Measurements from ENCODE around the gene ARHGDIA.

Gene ARHGDIA

DNA sequence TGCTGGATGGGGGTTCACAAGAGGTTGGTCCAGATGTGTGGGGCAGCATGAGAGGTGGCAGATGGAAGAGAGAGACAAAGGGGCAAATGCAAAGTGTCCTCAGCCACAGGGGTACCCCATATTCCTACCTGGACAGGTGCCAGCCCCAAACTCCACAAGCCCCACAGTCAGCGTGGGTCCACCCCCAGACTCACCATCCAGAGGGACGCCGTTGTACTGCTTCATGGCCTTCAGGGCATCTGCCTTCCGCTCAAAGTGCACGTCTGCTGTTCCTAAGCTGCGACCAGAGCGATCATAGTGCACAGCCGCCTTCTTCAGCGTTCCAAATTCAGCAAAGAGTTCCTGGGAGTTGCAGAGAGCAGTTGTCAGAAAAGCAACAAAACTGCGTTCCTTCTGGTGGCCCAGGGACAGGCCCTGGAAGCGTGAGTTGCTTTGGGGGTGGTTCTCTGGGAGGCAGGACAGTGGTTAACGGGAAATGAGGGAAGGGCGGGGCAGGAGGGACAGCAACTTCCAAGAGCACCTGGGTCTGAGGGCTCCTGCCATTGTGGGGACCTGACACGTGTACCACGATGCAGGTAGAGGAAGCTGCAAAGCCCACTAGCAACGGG is 18.0 kb upstream of the ARHGDIA start:
- no peak for DNase-seq (ENCODE audit: low read depth in 2 of 2)

DNA sequence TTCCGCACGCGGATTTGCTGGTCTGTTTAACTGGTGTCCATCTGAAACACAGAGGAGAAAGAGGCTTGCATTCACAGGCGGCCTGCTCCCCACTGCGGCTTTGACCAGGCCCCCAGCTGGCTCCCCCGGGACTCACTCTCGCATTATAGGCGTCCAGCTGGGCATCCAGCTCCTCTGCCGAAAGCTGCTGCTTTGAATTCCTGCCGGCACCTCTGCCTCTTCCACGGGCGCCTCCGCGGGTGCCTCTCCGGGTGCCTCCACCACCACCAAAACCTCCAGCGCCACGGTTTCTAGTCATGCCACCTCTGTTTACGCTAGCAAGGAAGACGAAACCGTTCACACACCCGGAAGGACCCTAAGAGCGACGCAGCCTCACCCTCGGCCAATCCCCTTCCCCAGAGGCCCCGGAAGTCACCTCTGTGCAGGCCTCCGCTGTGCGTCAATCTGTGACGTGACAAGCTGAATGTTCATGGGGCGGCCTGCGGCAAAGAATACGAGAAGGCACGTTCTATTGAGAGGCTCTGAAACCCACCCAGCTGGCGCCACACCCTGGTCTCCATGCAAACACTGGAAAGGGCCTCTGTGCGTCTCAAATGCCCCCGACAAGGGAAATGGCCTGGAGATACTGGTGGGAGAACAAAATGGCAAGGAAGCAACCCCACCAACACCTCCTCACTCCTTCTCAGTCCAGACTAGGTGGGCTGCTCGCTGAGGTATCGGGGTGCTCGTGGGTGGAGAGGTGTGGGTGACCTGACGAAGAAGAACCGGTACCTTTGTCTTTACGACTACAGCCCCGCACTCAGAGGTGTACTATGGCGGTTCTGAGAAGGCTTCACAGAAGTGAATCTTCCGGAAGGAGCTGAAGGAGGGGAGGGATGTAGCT is 17.2 kb upstream of the ARHGDIA start:
- DNase-seq (ENCODE audit: low read depth in 2 of 2): no peak

DNA sequence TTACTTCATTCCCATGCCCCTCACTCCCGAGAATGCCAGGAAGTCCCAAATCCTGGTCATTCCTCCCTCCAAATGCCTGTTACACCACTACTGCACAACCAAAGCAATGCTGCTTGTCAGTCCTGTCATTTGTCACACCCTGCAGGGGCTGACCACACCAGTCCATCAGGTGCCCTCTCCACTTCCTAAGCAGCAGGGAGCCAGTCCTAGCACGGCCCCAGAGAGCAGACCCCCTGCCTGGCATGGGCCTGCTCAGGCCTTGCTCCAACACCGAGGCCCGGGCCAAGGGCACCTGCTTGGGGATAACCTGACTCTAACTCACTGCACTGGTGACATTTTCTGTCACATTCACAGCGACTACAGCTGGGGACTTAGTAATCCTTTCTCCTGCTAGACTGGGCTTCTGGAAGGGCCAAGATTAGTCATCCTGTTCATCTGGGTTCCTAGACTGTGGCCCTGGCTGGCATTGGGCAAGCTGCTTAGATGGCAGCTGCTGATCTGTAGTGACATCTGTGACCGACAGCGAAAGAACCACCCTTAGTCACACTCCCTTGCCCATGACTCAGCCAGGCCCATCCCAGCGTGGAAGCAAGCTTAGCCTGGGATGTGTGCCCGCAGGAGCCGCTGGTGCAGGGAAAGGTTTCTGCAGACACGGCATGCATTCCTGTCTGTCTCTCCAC is 14.9 kb upstream of the ARHGDIA start:
- no peak for DNase-seq (ENCODE audit: low read depth in 2 of 2)

DNA sequence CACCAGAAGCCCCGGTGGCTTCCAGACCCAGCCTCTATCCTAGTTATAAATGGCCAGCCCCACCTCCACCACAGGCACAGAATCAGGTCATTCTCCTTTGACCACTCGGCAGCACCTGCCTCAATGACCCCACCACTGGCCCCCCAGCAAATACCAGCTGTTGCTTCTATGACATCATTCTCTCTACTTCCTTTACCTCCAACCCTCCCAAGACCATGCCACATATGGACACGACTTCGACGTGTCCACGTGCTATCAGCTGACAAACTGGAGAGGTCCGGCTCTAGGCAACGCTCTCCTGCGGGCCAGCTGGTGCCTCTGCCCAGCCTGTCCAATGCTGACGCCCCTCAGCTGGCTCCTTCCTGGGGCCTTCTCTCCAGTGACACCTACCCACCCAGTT is 14.3 kb upstream of the ARHGDIA start:
- DNase-seq (ENCODE audit: low read depth in 2 of 2): no peak

DNA sequence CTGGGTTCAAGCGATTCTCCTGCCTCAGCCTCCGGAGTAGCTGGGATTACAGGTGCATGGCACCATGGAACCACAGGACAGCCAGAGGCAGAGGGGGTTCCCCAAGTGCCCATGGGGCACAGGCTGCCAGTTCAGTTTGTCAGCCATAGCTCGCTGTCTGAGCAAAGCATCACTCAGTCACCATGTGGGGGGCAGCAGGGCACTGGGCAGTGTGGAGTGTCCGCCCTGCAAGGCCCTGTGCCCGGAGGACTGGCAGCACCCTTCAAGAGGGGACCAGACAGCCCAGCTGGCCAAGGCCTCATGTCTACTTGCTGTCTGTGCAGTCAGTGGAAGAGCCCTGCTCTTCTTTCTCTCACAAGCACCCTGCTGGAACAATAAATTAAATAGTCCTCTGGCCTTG is 13.8 kb upstream of the ARHGDIA start:
- no peak for DNase-seq (ENCODE audit: low read depth in 2 of 2)

DNA sequence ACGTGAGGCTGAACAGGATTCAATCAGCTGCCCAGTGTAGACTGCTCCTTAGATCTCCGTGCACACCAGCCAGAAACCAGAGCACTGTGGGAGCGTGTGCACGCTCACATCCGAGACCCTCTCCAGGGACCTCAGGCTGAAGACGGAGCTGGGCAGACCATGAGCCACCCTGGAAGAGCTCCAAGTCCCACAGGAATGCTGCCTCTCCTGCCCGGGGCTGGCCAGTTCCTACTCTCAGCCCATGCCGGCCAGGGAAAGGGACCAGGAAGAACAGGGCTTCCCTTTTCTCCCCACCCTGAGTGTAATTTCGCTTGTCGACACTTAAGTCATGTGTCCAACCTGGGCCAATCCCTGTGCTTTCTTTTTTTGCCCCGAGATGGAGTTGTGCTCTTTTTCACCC is 13.4 kb upstream of the ARHGDIA start:
- no peak for DNase-seq (ENCODE audit: low read depth in 2 of 2)

DNA sequence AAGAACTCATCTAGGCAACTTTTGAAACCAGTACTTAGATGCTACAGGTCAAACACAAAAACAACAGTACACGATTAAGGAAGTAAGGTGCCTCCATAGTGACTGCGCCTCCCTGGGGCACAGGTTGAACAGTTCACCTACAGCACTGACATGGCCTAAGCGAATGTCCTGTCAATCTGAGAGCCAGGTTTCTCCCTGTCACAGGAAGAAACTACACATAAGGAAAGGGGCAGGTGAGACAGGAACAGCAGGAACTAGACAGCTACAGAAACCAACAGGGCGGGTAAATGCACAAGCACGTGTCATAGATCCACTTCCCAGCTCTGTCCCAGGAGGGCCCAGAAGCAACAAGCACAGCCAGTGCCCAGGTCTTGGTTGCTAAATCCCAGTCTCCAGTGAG is 8.0 kb upstream of the ARHGDIA start:
- no peak for DNase-seq (ENCODE audit: low read depth in 2 of 2)

DNA sequence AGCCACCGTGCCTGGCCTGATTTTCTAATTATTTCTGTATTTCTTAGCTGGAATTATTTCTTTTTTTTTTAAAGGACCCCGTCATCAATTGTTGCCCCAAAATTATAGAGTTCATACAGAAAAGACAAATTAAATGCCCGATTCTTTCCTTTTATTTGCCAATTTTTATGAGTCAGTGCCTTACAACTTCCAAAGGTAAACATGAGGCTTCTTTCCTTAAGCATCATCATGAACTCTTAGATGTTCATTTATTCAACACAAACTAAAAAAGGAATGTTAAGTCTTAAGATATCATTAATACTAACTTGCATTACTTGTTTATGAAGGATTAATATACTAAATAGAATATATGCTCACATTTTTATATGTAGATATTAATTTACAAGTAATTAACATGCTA is 7.2 kb upstream of the ARHGDIA start:
- no peak for DNase-seq (ENCODE audit: low read depth in 2 of 2)

DNA sequence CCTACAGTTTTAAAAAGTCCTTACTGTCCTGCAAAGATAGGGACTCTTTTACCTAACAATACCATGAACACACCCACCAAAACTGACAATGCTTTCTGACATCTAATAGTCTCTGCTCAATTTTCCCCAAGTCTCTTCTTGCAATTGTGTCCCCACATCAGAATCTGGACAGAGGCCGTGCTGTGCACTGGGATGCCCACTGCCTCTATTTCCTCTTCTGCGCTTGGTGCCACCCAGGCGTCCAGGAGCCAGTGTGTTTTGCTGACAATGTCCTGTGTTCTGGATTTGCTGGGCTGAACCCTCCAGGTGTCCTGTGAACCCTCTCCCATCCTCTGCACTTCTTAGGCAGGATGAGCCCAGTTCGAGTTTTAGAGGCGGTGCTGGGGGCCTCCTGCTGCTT is 6.4 kb upstream of the ARHGDIA start:
- no peak for DNase-seq (ENCODE audit: low read depth in 2 of 2)

DNA sequence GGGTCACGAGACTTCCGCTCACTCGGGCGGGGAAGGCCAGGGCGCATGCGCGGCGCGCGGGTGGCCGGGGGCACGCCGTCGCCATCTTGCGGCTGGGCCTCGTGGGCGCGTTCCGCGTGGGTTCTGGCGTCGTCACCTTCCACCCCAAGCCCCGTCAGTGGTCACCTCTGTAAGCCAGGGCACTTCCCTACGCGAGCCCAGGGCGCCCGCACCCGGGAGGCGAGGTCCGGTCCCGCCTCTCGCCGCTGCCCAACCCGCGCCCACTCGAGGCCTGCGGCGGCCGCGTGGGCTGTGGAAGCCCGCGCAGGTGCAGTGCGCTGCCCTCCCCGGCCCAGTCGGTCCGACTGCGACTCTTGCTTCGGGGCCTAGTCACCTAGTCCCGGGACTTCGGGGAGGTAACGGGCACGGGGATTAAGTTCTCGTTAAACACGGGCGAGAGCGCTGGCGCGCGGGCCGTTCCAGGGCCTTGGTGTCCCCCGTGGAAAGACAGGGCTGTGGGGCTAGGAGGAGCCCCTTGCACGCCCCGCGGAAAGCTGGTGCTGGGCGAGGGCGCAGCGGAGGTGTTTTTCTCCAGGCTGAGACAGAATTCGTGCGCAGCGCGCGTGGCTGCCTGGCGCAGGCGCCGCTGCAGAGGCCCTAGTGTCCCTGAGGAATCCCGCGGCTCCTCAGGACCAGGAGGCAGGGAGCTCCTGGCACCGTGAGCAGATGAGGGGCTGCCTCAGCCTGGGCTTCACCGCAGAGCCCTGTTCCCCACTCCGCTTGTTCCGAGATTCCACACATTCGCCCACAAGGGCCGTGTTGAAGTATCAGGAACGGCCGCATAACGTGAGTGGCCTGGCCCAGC is 472 bp upstream of the ARHGDIA start:
- peak; percentile 92 to 96 for DNase-seq (ENCODE audit: low read depth in 2 of 2)

DNA sequence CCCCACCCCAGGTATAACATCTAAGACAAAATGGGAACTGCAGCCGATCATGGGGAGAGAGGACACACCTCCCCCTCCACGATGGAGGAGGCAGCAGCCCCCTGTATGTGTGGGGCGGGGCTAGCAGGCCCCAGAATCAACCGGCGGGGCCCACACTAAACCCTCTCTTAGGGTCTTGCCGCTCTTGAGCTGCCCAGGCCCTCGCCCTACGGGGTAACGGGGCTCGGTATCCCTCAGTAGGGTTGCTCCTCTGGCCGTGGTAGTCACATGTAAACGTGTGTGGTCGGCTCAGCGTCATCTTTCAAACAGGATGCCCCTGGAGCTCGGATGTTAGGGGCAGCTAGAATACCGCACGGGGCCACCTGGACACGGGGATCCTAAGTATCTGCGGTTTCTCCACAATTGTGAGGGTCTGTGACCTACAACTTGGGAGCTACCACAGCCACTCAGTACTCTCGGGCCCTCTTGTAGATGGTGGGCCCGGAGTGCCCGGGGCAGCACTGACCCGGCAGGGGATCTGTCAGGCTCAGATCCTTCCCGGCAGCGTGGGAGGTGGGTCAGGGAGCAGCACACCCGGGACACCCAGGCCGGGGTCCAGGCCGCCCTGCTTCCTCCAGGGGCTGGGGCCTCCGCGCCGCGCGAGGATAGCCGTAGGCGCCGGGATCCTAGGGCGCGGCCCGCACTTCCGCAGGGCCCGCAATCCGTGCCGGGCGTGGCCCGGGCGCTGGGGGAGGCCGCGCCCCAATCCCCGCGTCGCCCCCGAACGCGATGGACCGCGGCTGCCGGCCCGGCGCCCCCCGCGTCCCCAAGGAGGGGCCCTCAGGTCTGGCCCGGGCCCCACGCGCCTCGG is 781 bp downstream of the ARHGDIA start:
- DNase-seq (ENCODE audit: low read depth in 2 of 2): peak in 1 of 2 donors; percentile 28

DNA sequence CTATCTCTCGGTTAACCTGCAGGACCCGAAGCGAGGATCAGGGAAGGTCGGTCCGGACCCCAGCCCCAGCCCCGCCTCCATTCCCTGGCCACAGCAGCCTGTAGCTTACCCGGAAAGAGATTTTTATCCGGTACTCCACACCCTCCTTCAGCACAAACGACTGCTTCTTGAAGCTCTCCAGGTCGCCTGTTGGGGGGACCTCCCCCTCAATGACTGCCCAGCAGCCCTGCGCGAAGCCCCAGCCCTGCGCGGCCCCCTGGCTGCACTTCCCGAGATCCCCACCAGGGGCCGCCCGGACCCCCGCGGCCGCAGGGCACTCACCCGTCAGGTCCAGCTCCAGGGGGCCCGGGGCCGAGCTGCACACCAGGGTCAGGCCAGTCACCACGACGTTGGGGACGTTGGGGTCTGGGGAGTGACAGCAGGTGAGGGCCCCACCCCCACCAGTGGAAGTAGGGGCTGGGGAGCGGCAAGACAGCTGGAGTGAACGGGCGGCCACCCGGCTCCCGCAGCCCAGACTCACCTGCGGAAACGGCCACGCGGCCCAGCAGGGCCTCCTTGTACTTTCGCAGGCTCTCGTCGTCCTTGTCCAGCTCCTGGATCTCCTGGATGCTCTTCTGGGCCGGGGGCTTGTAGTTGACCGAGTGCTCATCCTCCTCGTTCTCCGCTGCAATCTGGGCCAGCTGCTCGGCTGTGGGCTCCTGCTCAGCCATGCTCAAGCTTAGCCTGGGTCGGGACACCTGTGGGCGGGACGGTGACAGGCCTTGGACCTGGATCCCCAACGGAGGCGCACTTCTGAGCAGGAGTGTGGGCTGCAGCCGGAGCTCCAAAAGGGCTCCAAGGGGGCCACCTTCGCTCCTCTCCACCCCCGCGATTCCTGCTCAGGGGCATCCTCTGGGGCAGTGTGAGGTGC is 1.7 kb downstream of the ARHGDIA start:
- DNase-seq (ENCODE audit: low read depth in 2 of 2): peak; percentile 36 to 58

DNA sequence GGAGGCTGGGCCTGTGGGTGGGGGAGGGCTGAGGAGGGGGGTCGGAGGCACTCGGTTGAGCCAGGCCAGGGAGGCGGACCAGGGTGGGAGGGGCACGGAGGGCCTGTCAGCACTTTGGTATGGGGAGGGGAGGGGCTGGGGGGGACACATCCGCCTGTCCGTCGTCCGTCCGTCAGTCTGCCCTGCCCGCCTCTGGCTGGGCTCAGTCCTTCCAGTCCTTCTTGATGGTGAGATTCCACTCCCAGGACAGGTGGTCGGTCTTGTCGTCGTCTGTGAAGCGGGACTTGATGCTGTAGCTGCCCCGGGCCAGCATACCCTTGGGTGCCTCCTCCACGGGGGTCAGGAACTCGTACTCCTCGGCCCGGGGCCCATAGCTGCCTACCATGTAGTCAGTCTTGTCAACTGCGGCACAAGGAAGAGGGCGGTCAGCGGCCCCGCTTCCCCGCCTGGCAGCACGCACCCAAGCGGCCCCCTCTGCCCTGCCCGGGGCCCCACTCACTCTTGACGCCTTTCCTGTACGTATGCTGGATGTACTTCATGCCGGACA is 2.4 kb downstream of the ARHGDIA start:
- no peak for DNase-seq (ENCODE audit: low read depth in 2 of 2)

DNA sequence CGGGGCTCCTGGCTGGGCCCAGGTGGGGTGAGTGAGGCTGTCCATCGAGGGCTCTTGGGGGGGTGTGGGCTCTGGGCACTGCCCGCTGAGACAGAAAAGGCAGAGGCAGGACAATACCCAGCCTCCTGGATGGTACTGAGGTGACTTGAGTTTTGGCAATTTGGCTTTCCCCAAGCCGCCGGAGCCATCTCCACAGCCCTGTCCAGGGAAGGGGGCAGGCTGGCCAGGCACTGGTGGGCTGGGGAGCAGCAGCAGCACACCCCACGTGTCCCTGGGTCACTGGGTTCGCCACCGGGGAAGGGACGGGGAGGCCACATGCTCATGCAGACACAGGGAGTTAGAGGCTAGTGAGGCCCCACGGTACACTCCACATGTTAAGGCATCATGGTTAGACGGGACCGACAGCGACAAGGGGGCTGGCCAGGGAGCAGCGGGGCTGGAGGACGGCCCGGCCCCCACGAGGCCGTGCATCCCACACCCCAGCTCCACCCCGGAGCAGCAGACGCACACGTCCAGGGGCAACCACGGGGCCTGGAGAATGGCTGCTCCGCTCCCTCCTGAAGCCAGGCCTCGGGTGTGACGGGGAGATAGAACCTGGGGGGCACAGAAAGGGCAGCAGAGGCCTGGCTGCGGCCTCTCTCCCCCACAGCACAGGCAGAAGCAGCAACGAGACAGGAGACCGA is 3.0 kb downstream of the ARHGDIA start:
- no peak for DNase-seq (ENCODE audit: low read depth in 2 of 2)

DNA sequence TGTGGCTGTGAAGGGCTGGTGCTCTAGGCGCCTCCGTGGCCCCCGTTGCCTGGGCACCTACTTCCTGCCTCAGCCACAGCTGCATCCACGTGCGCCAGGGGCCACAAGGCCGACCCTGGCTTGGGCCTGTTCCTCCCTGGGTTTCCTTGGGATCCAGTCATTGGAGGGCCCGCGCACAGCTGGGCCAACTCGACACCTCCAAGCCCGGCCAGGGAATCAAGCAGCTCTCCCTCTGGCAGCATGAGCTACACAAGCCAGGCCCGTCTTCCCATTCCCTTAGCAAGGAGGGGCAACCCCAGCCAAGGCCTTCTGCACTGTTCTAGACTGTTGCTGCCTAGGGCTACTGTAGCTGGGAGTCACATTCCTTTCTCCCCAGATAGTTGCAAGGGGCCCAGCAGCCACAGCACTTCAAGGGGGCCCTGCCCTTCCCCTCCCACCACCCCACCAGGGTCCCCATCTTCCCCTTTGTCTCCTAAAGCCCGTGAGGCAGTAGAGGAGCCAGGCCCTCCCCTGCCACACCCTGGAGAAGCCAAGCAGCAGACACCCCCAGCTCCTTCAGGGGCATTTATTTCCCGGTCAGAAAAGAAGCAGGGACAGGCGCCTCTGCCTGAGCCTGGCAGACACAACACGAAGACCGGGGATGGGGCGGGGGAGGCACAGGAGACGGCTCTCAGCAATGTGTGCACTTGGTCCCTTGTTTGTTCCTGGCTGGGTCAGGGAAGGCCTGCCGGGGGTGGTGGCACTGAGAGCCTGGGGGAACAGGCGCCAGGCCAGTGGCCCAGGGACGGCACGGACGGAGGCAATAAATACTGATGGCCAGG is 3.8 kb downstream of the ARHGDIA start:
- no peak for DNase-seq (ENCODE audit: low read depth in 2 of 2)

DNA sequence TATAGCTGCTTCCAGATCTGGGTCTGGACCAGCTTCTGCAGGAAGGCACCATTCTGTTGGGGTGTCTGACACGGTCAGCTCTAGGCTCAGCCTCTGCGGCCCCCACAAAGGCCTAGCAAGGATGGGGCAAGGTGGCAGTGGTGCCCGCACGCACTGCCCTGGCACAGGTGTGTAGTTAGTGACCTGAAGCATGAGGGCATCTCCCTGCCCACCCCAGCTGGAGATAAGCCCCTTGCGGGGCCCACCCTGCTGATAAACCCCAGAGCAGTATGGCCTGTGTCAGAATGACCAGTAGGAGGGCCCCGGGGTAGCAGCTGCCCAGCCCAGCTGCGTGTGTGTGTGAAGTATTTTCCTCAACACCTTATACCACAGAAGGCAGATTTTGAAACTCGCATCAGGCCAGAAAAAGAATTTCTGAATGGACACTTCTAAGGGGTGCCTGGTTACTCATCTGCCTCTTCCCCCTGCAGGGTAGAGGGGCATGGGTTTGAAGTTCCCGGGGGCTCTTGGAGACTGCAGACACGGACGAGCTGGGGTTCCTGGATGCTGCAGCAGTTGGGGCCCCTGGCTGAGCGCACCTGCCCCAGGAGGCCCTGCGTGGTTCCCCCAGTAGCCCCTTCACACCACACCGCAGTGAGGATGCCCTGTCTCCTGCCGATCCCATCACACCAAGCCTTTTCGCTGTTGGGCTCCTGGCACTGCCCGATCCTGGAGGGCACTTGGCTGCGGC is 4.5 kb downstream of the ARHGDIA start:
- no peak for DNase-seq (ENCODE audit: low read depth in 2 of 2)

DNA sequence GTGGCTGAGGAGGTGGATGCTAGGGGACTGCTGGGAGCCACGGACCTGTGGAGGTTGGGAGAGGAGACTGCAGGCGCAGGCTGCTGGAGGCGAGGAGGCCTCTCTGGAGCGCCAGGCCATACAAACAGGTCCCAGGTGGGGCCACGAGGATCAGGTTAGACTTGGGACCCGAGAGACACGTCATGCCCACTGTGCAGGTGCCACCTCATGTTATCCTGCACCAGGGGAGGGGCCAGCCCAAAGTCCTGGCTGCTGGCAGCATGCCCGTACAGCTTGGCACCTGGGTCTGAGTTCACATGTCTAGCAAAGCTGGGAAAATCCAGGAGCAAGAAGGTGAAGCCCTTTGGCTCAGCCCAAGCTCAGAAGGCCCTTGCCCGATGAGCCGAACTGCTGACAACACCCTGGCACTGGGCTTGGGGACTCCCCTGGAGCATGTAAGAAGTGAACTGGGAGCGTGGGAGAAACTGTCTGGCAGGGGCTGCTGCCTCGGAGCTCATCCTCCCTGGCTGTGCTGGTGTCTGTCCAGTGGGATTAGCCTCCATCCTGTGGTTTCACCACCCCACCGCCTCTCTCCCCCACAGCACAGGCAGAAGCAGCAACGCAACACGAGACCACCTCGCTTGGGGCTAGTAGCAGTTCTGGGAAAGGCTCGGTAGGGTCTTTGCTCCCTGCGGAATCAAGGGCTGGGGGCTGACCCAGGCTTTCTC is 5.3 kb downstream of the ARHGDIA start:
- DNase-seq (ENCODE audit: low read depth in 2 of 2): no peak
